Articular chondrocyte of knee joint (primary cell): ENCODE results near the gene CA12. TPM values are rescaled to one million over a fixed set of nuclear protein-coding genes. Genes with fewer than 3 reads are reported as not detected.

Experiments
- total RNA-seq: library from RNA; depleted of rRNA; stranded (reverse); fragments of >200 nt; gene quantifications from 2 replicates; pipeline ENCODE4 v1.2.3, GENCODE V29; 2012

The CA12 gene
- 133 and 140 TPM in 2 replicates for total RNA-seq

DNA sequence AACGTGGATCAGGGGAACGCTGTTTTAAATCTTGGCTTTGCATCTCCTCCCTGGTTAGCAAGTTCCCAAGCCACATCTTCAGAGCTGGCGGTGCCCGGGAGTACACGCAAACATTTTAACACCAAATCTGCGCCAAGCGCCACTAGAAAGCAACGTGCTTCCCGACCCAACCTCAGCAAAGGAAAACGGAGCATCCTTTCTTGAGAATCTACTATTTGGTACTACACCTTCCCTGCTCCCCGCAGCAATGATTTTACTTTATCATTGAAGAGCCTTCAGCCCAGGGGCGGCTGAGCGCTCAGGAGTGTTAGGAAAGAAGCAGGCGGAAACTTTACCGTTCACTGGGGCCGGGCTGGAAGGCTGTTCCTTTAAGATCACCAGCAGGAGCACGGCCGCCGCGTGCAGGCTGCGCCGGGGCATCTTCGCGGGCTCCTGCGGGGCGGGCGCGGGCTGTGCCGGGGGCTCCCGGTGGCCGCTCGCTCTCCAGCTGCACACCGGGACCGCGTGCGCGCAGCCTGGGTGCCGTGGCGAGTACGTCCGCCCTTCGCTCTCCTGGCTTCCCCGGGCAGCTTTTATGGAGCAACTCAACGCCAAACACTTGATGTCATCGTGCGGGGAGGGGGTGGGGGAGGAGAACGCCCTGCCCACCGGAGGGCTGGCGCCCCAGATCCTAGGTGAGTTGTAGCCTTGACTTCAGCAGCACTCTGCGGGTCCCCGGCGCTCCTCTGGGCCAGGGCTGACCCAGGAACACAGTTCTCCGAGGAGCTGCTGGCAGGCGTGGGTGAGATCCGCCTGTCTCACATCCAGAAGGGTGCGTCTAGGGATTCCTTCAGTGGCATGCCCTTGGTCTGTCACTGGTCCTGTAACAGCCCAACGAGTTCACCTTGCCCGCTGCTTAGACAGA, at the start of gene CA12:
Gene CA12 (minus strand): TSS at position 546 of the 904 bp plus-strand sequence. CDS start 126 bp downstream, at position 420.

DNA sequence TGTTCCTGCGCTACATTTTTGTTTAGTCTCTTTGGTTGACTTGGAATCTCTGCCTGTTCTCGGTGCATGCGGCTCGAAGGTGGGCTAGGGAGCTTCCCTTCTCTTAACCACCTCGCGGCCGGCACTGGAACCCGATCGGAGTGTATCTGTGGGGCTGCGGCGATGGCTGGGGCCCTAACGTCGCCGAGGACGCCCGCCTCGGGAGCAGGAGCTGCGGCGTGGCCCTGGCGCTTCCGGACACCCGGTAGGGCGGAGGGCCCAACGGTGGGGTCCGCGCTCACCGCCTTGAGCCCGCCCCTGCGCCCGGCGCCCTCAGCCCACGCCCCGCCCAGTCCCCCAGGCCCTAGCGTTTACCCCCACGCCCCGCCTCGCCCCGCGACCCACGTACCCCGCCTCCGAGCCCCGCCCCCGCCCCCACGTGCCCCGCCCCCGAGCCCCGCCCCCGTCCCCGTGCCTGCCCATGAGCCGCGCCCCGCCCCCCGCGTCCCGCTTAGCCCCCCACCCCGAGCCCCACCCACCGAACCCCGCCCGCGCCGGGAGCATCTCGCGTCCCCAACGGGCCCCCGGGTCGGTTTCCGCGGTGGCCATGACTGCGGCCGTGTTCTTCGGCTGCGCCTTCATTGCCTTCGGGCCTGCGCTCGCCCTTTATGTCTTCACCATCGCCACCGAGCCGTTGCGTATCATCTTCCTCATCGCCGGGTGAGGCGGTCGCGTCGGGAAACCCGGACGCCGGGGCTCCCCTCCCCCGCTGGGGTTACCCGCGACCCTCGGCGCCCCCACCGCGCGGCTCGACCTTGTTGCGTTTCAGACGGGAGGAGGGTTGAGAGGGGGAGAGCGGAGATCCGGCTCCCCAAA, 104.4 kb downstream of the CA12 start, which contains the start of gene APH1B:
Gene APH1B (plus strand): TSS at position 568 of the 855 bp plus-strand sequence. CDS start 19 bp downstream, at position 587.

Other genes with a start within 250 kb of the CA12 start
- gene RPS27L, start 224.4 kb downstream of the CA12 start, total RNA-seq: 190 and 267 TPM in 2 replicates
- 83.2 and 91.6 TPM in 2 replicates for gene RAB8B, start 192.2 kb downstream of the CA12 start, total RNA-seq
- gene APH1B, start 104.2 kb downstream of the CA12 start, total RNA-seq: 19.5 TPM in 2 replicates
- 46.6 and 55.3 TPM in 2 replicates for gene USP3, start 122.7 kb upstream of the CA12 start, total RNA-seq
- gene FBXL22, start 215.5 kb upstream of the CA12 start, total RNA-seq: 0.22 TPM in 1 of 2 replicates, not detected in the other